Umbilical cord (tissue), 2 donors: Measurements from ENCODE around the gene HAGH. TPM values are rescaled to one million over a fixed set of nuclear protein-coding genes. Genes with fewer than 3 reads are reported as not detected.
"Not testable (repeated sequence)": the region's sequence is repeated elsewhere in the genome, so short reads cannot be mapped to it uniquely, and the experiment has no call there.

Experiments used
- DNase-seq: peaks from one replicate; pipeline ENCODE4 v3.0.0-alpha.2; 2015; ENCODE audit warnings: low spot score
- total RNA-seq: library from RNA; depleted of rRNA; stranded (reverse); fragments of >200 nt; gene quantifications from one replicate; pipeline ENCODE4 v1.2.3, GENCODE V29; 2014; ENCODE audit warnings: low replicate concordance; ENCODE audit not compliant: insufficient read depth

The HAGH gene
- total RNA-seq, 1 donor from 2014 or later, result 34.4 TPM

- no peak for DNase-seq
Measured at GRCh38 chr16:1810536-1810935, 16.1 kb downstream of the HAGH start.

- DNase-seq, result no peak
Measured at GRCh38 chr16:1810106-1810505, 16.5 kb downstream of the HAGH start.

GRCh38 chr16:1809281-1809801, 17.3 kb downstream of the HAGH start:
- DNase-seq, result no peak

GRCh38 chr16:1808691-1809090, 17.9 kb downstream of the HAGH start:
- no peak for DNase-seq

GRCh38 chr16:1807626-1808025, 19.0 kb downstream of the HAGH start:
- no peak for DNase-seq

- DNase-seq, result no peak
Measured at GRCh38 chr16:1800701-1801100, 25.9 kb downstream of the HAGH start.

- not testable (repeated sequence) for DNase-seq
Measured at GRCh38 chr16:1799263-1799662, 27.4 kb downstream of the HAGH start.

- no peak for DNase-seq
Measured at GRCh38 chr16:1794908-1795666, 31.5 kb downstream of the HAGH start.

- no peak for DNase-seq
Measured at GRCh38 chr16:1794221-1794871, 32.3 kb downstream of the HAGH start.

- no peak for DNase-seq
Measured at GRCh38 chr16:1793578-1794220, 32.9 kb downstream of the HAGH start, which contains the start of gene IGFALS. TSS of gene IGFALS (minus strand) at chr16:1793705. CDS start at chr16:1793652, 53 bp downstream.

- DNase-seq, result no peak
Measured at GRCh38 chr16:1792836-1793577, 33.6 kb downstream of the HAGH start.

- no peak for DNase-seq
Measured at GRCh38 chr16:1791943-1792812, 34.4 kb downstream of the HAGH start.

GRCh38 chr16:1791256-1791942, 35.2 kb downstream of the HAGH start:
- DNase-seq, result no peak

- no peak for DNase-seq
Measured at GRCh38 chr16:1790611-1791255, 35.9 kb downstream of the HAGH start.

- DNase-seq, result no peak
Measured at GRCh38 chr16:1790261-1790610, 36.4 kb downstream of the HAGH start.

- no peak for DNase-seq
Measured at GRCh38 chr16:1789643-1790045, 37.0 kb downstream of the HAGH start.

GRCh38 chr16:1788708-1789100, 37.9 kb downstream of the HAGH start:
- DNase-seq, result no peak

GRCh38 chr16:1788095-1788707, 38.4 kb downstream of the HAGH start:
- no peak for DNase-seq
